GM11168 (cell line): ENCODE measurements around the gene SEPTIN5.
"Not testable (repeated sequence)": the region's sequence is repeated elsewhere in the genome, so short reads cannot be mapped to it uniquely, and the experiment has no call there.

Experiments used
- in situ Hi-C: fragments of 300-500 bp; cut with MboI; formaldehyde crosslinking; loops from one replicate; pipeline ENCODE4 v1.12.0; 2022; ENCODE audit warnings: low sequenced_read_pairs; ENCODE audit not compliant: unreplicated experiment

The SEPTIN5 gene

GRCh38 chr22:19714312-19715187 is at the start of gene SEPTIN5:
SEPTIN5 (plus strand) TSS chr22:19714503; CDS start chr22:19714589, 86 bp downstream.
- in situ Hi-C loops = no loop called here

DNA sequence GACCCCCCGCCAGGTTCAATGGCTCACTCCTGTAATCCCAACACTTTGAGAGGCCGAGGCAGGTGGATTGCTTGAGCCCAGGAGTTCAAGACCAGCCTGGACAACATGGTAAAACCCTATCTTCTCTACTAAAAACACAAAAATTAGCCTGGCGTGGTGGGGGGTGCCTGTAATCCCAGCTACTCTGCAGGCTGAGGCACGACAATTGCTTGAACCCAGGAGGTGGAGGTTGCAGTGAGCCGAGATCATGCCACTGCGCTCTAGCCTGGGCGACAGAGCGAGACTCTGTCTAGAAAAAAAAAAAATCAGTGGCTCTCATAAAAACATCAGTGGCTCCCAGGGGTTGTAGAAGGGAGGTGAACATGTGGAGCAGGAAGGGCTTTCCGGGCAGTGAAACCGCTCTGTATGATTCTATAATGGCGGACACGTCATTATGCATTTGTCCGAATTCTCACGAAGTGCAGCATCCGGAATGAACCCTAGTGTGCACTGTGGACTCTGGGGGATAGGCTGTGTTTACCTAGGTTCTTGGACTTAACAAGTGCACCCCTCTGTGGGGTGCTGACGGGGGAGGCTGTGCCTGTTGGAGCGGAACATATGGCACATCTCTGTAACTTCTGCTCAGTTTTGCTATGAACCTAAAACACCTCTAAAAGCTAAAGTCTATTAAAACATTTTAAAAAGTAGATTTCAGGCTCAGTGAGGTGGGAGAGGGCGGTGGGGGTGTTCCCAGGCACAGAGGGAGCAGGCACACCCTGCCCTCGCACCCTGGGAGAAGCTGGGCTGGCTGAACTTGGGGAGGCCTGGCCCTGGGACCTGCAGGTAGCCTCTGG is 49.1 kb upstream of the SEPTIN5 start:
- in situ Hi-C loops = no loop called here

- in situ Hi-C loops = no loop called here
Measured at GRCh38 chr22:19665784-19666672, 48.3 kb upstream of the SEPTIN5 start.

- in situ Hi-C loops = no loop called here
Measured at GRCh38 chr22:19666673-19667593, 47.4 kb upstream of the SEPTIN5 start.

- in situ Hi-C loops = no loop called here
Measured at GRCh38 chr22:19667872-19668740, 46.2 kb upstream of the SEPTIN5 start.

- in situ Hi-C loops = no loop called here
Measured at GRCh38 chr22:19668748-19669147, 45.6 kb upstream of the SEPTIN5 start.

GRCh38 chr22:19669570-19669969 is 44.7 kb upstream of the SEPTIN5 start:
- in situ Hi-C loops = no loop called here

- in situ Hi-C loops = no loop called here
Measured at GRCh38 chr22:19671316-19671715, 43.0 kb upstream of the SEPTIN5 start.

DNA sequence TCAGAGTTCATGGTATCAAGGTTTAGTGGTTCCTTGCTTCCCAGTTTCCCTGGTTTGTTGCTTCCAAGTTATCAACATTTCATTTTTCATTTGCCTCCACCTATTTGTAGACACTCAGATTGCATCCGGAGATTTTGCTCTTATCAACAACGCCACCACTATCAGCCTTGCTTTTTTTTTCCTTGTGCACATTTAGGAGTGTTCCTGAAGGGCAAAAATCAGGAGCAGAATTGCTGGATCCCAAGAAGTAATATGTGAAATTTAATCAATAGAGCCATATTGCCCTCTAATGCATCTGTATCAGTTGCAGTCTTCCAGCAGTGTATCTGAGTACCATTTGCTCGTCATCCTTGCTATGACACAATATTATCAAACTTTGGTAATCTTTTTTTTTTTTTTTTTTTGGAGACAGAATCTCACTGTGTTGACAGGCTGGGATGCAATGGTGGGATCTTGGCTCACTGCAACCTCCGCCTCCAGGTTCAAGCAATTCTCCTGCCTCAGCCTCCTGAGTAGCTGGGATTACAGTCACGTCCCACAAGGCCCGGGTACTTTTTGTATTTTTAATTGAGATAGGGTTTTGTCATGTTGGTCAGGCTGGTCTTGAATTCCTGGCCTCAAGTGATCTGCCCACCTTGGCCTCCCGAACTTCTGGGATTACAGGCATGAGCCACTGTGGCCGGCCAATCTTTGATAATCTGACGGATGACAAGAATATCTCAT is 42.1 kb upstream of the SEPTIN5 start:
- in situ Hi-C loops = no loop called here

DNA sequence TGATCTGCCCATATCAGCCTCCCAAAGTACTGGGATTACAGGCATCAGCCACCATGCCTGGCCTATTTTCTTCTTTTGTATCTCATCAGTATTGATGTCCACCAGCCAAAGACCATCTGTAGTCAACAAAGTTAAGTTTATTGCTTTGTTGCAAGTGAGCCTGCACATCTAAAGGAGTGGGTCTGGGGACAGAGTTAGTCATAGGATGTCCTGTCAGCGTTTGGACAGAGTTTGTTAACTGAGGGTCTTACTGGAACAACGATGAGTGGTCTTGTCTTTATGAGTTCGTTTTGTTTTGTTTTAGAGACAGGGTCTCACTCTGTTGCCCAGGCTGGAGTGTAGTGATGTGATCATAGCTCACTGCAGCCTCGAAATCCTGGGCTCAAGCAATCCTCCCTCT is 40.6 kb upstream of the SEPTIN5 start:
- in situ Hi-C loops = no loop called here

DNA sequence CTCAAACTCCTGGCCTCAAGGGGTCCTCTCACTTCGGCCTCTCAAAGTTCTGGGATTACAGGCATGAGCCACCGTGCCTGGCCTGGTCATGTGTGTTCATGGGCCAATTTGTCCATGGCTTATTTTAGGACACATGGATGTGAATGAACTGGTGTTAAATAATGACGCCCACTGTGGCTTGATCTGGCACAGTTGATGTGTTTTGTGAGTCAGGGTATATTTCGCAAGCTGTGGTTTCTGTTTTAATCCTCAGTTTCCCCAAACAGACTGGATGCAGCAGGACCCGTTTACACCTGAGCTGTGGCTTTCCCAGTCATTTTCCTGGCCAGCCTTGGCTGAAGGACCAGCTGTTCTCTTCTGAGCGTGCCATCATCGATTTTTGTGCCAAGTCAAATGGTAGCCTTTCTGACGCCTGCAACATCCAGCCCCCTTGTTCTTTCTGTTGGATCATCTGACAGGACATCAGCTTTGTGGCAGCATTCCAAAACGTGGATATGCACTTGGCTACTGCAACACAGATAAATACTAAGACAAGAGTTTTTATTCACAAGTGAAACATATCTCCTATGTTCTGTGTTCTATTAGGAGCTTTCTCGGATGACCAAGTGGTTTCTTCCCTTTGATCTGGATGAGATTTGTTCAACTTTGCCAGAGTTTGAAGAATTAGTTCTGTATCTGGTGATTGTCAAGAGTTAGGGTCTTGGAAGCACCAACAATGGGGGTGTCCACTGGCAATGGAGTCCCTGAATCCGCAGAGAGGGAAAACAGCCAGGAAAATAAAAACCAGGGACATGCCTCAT is 40.0 kb upstream of the SEPTIN5 start:
- in situ Hi-C loops = no loop called here

- in situ Hi-C loops = no loop called here
Measured at GRCh38 chr22:19674929-19675253, 39.4 kb upstream of the SEPTIN5 start.

DNA sequence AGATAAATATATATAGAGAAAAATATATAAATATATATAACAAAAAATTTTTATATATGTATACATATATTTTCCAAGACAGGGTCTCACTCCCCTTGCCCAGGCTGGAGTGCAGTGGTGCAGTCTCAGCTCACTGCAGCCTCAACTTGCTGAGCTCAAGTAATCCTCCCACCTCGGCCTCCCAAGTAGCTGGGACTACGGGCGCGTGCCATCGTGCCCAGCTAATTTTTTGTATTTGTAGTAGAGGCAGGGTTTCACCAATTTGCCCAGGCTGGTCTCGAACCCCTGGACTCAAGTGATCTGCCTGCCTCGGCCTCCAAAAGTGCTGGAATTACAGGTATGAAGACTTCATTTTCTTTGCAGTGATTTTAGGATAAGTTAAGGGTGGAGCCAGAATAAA is 38.9 kb upstream of the SEPTIN5 start:
- in situ Hi-C loops = no loop called here

GRCh38 chr22:19676437-19676836 is 37.9 kb upstream of the SEPTIN5 start:
- in situ Hi-C loops = not testable (repeated sequence)

GRCh38 chr22:19678949-19679521 is 35.3 kb upstream of the SEPTIN5 start:
- in situ Hi-C loops = no loop called here

GRCh38 chr22:19679522-19680101 is 34.7 kb upstream of the SEPTIN5 start:
- in situ Hi-C loops = no loop called here
